Measurements from ENCODE around the gene WIZ.
"Not testable (repeated sequence)": the region's sequence is repeated elsewhere in the genome, so short reads cannot be mapped to it uniquely, and the experiment has no call there.

WIZ gene

GRCh38 chr19:15449620-15450527 lies at the start of gene WIZ:
WIZ (minus strand) TSS chr19:15449956; CDS start chr19:15448307, 1,649 bp downstream.
- DNase-seq, result peak; percentile 62 to 97 (median 74)
- intact Hi-C loops (cut with DNase I), result loop anchor here (2.0 to 10.0 kb wide), 3 partner anchors 17 to 325 kb away; partner anchors contain the start of gene AKAP8L

GRCh38 chr19:15498910-15499309 lies 49.2 kb upstream of the WIZ start:
- no peak for DNase-seq
- intact Hi-C loops (cut with DNase I), result no loop called here

- peak in 1 of 10 donors; percentile 32 for DNase-seq
- intact Hi-C loops (cut with DNase I), result no loop called here
Observed at GRCh38 chr19:15498156-15498858, 48.6 kb upstream of the WIZ start.

- intact Hi-C loops (cut with DNase I), result no loop called here
- no peak for DNase-seq
Observed at GRCh38 chr19:15495151-15495550, 45.4 kb upstream of the WIZ start.

- intact Hi-C loops (cut with DNase I), result no loop called here
- DNase-seq, result peak in 2 of 10 donors; percentile 2 to 39
Observed at GRCh38 chr19:15488489-15489226, 38.9 kb upstream of the WIZ start.

GRCh38 chr19:15487038-15487437 lies 37.3 kb upstream of the WIZ start:
- peak in 1 of 10 donors; percentile 15 for DNase-seq
- intact Hi-C loops (cut with DNase I), result no loop called here

- peak in 1 of 10 donors; percentile 17 for DNase-seq
- intact Hi-C loops (cut with DNase I), result not testable (repeated sequence)
Observed at GRCh38 chr19:15485768-15486167, 36.0 kb upstream of the WIZ start.

GRCh38 chr19:15480996-15481395 lies 31.2 kb upstream of the WIZ start:
- intact Hi-C loops (cut with DNase I), result not testable (repeated sequence)
- DNase-seq, result peak in 2 of 10 donors; percentile 11 to 52

DNA sequence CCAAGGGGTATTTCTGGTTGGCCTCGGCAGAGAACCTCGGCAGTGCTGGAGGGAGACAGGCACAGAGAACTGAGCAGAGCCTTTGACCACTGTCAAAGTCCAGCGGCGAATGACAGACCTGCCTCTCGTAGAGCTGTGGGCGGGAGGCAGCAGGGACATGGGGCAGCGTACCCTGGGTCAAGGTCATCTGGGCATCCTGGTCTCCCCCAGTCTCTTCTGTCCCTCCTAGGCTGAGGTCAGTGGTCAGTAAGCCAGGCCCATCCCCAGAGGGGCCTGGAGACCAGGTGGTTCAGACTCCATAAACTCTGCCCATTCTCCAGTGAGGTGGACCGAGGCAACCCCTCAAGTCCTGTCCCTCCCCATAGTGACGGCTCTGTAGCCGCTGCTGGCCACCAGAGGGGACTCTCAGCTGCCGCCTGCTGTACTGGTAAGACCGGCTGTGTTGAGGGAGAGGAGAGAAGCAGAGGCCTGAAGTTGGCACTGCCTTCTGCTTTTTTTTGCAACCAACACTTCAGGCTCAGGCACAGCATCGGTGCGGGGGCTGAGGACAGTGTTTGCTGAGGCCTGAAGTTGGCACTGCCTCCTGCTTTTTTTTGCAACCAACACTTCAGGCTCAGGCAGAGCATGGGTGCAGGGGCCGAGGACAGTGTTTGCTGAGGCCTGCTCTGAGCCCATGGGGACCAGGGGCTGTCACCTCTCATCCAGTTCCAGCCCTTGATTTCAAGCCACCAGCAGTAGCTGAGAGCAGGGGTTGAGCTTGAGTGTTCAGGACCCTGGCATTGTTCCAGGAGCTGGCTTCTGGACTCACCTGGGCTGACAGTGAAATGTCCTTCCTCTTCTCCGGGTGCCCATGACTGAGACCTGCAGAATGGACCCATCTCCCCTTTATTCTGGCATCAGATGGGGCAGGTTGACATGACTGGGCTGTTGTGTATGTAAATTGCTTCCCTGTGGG lies 29.9 kb upstream of the WIZ start, which contains the start of gene PGLYRP2:
PGLYRP2 (minus strand) TSS at position 111 of the 955 bp plus-strand sequence. CDS start 130 bp downstream, outside the sequence.
- intact Hi-C loops (cut with DNase I), result no loop called here
- peak in 8 of 10 donors; percentile 46 to 95 (median 68) for DNase-seq

- intact Hi-C loops (cut with DNase I), result no loop called here
- peak in 1 of 10 donors; percentile 48 for DNase-seq
Observed at GRCh38 chr19:15476325-15476724, 26.6 kb upstream of the WIZ start.

GRCh38 chr19:15475611-15476010 lies 25.9 kb upstream of the WIZ start:
- intact Hi-C loops (cut with DNase I), result no loop called here
- DNase-seq, result peak in 1 of 10 donors; percentile 53

- intact Hi-C loops (cut with DNase I), result no loop called here
Observed at GRCh38 chr19:15475169-15475568, 25.4 kb upstream of the WIZ start.

DNA sequence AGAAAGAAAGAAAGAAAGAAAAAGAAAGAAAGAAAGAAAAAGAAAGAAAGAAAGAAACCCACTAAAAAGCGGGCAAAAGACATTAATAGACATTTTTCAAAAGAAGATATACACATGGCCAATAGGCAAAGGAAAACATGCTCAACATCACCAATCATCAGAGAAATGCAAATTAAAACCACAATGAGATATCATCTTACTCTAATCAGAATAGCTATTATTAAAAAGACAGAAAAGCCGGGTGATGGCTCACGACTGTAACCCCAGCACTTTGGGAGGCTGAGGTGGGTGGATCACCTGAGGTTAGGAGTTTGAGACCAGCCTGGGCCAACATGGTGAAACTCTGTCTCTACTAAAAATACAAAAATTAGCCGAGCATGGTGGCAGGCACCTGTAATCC lies 24.1 kb upstream of the WIZ start:
- peak in 1 of 10 donors; percentile 17 for DNase-seq
- intact Hi-C loops (cut with DNase I), result not testable (repeated sequence)

More at GRCh38 chr19:15475169-15475568, 25.4 kb upstream of the WIZ start:
- peak in 1 of 10 donors; percentile 68 for DNase-seq

DNA sequence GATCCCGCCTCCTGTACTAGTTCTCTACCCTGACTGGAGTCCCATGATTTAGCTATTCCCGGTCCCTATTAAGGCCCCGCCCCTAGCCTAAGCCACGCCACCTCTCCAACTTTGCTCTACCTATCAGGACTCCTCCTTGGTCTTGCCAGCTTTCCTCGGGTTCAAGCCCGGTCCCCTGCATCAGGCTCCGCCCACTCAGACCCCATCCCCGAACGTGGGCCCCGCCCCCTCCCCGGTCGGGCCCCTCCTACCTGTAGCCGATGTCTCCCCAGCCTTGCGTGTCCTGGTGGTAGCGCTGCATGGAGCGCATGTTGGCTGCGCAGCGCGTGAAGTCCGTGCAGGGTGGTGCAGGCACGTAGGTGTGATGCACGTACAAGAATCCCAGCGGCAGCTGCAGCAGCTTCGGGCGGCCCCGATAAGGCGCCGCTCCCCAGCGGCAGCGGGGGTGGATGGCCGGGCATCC lies 21.9 kb upstream of the WIZ start:
- peak in 3 of 10 donors; percentile 21 to 69 (median 35) for DNase-seq
- intact Hi-C loops (cut with DNase I), result no loop called here

DNA sequence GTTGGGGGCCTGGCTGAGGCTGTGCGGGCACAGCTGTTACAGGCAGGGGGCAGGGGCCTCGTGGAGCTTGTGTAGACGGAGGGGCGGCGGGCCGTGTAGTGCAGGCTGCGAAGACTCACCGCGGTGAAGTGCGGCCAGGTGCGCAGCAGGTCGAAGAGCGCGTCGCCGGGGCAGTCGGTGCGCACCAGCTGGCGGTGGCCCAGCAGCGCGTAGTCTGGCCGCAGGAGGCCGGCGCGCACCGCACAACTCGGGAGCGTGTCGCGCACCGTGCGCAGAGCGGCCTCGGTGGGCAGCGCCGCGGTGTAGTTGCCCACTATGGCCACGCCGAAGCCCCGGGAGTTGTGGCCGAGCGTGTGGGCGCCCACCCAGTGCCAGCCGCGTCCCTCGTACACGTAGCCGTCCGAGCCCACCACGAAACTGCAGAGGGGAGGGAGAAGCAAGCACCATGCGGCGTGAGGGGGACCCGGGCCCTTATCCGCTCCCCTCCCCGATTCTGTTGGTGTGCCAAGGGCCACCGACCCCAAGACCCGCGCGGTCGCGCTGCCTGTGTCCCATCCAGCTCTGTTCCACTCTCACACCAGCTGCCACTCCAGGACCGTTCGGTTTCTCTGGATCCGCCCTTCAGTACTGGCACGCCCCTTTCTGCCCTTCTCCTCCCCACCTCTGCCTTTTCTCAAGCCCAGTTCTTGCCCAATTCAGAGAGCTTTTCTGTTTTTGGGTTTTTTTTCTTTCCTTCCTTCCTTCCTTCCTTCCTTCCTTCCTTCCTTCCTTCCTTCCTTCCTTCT lies 19.9 kb upstream of the WIZ start:
- intact Hi-C loops (cut with DNase I), result no loop called here
- peak in 3 of 10 donors; percentile 35 to 74 (median 58) for DNase-seq

- intact Hi-C loops (cut with DNase I), result no loop called here
- peak in 3 of 10 donors; percentile 24 to 72 (median 41) for DNase-seq
Observed at GRCh38 chr19:15468675-15469512, 19.1 kb upstream of the WIZ start.

- intact Hi-C loops (cut with DNase I), result no loop called here
- peak in 2 of 10 donors; percentile 13 to 16 for DNase-seq
Observed at GRCh38 chr19:15467734-15468214, 18.0 kb upstream of the WIZ start.

Data from posterior cingulate gyrus (tissue), 11 donors.